HG03045 (cell line): ENCODE results near the gene SCRG1.
A peak's percentile ranks its signal among the peaks of the same experiment; 100 is the strongest.

Source experiments
- ATAC-seq: cut with Tn5 transposase; IDR thresholded peaks from one replicate; pipeline ENCODE4 v1.9.1; 2021; ENCODE audit warnings: mild to moderate bottlenecking, moderate library complexity; ENCODE audit not compliant: unreplicated experiment

The SCRG1 gene

DNA sequence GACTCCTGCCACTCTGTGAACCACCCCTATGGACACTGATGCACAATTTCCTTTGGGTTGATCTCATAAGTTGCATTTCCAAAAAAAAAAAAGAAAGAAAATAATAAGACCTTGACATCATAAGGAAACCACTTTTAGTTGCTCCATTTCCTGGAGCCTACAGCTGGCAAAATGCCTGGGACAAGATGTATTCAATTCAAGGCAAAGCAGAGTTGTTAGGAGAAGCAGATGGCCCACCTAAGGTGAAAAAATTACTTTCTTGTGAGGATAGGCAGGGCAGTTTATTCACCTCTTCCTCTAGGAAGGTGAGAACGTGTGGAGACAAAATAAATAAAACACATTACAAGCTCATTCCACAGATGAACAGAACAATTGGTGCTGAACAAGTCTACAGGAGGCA lies 14.1 kb upstream of the SCRG1 start:
- no peak for ATAC-seq

DNA sequence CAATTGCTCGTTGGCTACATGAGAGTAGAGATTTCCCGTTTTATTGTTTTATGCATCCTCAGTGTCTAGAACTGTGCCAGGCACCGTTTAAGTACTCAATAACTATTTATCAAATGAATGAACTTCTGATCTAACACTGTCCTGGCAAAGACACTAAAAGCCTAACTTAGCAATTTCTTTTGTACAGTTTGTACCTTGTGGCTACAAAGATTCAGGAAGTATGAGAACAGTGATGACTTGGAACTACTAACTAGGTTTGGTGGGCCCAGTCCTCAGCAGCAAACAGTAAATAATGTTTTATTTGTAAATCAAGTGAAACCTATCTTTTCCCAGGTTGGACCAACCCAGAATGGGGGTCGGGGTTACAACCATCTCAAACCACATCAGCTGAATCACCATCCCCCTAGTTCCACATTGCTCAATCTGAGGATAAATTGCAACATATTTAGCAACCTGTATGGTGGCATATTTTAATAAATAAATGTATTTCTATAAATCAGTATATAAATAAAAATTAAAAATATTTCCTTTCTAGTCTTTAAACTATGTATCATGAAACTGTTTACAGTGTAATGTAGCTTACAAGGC lies 12.3 kb upstream of the SCRG1 start:
- no peak for ATAC-seq

DNA sequence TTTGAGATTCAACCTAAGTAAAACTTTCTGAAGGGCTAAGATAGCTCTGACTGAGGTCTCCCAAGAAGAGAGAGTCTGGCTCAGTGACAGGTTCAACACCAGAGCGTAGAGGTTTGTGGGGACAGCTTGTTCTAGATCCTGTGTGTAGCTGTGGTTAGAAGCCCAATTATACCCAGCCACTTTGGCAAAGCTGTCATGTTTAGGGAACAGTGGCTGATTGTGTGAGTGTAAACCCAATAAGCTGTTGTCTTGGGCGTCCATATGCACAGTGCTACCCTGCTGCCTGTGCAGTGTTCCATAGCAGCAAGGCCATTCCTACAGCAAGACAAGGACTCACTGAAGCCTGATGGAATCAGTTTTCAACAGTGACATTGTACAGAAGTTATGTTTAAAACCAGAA lies 11.2 kb upstream of the SCRG1 start:
- no peak for ATAC-seq

DNA sequence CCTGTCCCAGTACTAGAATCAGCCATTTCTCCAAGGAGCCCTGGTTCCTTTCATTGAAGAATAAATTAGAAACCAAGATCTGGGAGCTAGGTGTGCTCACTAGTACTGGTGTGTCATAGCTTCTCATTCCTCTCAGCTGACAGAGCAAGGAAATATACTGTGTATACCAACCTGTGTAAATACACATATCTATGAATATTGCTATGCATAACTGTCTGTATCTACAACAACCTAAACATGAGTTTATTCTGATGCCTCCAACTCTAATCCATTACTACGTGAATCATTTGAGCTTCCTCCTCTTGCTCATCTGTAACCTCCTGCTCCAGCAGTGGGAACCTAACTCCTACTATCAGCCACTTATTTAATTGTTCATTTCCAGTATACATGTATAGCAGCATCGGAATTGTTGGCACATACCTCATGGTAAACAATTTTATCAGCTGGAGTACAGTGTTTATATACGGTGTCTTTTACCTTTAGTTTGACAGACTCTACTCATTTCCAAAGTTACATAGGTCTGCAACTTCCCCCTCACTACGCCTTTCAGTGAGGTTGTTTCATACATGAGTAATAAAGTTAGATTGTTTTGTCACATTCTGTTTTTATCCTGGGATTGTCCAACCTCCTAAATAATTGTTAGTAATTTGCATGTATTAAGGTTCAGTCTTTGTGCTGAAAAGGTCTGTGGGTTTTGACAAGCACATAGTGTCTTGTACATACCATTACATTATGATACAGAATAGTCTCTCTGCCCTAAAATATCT lies 7.1 kb upstream of the SCRG1 start:
- peak; percentile 75 for ATAC-seq

DNA sequence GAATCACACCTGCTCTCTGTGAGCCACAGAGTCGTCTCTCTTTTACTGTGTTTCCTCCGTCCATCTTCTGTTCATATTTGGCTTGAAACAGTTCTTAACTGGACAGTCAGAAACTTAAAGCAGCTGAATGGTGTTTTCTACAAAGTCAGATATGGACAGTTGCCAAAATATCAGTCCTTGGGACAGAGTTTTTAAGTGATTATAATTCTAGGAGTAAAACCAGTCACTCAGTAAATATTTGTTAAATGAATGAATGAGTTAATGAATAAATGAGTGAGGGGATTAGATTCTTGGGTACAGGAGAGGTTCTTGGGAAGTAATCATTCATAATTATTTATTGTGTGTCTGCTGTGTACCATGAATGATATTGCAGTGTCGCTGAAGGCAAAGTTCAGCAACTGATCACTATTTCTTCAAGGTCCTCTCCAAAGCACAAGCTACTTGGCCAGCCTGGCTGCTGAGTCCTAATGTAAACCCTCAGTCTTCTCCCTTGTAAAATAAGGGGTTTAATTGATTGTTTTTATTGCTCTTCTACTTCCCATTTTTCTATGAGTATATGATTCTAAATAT lies 5.5 kb upstream of the SCRG1 start:
- no peak for ATAC-seq

DNA sequence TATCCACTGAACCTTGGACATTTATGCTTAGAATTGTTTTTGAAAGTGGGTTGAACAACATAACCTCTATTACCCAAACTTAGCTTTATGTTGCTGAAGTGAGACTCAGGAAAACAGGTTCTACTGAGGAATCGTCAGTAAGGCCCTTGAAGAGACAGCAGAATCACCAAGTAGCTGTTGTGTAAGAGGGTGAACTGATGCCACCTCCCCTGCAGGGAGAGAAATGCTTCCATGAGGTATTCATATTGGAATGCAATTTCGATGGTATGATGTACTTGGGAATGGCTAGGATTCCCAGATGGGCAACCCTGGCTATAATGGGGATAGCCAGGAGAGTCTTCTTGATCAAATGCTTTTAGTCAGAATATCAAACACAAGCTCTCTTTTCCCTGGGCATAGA lies 4.1 kb upstream of the SCRG1 start:
- no peak for ATAC-seq

DNA sequence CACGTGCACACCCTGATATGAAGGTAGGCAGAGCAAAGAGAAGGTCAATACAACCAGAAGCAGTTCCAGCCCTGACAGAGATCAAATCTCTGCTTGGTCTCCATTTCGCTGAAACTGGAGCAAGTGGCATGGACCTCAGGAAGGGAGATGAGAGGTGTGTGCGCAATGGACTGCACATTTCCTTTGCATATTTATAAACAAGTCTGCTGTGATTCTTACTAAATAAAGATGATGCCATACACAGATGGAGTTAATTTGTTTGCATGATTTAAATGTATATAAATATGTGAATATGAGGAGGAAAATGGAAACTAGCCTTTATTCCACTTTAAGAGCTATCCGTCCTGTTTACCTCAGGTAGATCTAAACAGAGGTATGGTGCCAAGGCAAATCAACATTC lies 2.1 kb upstream of the SCRG1 start:
- no peak for ATAC-seq

DNA sequence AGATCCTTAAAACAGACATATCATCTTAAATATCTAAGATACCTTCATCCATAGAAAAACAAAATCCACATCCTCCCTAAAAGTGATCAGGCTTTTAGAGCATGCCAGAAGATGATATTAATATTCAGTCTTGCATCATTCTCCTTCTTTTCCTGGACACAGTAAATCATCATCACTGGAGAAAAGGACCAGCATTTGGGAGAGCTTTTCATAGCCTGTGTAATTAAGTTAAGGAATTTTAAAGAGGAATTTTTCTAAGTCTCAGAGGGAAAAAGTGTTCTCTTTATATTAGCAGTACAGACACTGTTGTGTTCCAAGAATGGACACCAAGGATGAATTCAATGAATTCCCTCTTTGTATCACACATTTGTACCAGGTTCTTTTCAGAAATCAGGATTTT lies 696 bp downstream of the SCRG1 start:
- no peak for ATAC-seq

DNA sequence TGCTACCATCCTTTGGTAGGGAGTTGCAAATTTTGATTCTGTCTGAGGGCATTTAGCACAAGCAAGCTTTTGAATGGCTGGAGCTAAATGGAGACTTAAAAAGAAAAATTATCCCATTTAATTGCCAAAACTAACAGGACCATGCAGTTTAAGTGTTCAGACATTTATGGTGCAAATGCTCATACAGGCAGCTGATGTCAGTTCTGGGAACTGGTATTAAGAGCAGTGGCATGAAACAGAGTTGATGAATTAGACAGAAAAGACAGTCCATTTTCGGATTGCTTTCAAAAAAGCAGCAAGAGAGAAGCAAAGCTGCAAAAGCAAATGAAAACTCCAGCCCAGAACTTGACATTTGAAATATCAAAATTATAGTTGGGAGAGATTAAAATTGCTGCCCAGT lies 1.3 kb downstream of the SCRG1 start:
- no peak for ATAC-seq

DNA sequence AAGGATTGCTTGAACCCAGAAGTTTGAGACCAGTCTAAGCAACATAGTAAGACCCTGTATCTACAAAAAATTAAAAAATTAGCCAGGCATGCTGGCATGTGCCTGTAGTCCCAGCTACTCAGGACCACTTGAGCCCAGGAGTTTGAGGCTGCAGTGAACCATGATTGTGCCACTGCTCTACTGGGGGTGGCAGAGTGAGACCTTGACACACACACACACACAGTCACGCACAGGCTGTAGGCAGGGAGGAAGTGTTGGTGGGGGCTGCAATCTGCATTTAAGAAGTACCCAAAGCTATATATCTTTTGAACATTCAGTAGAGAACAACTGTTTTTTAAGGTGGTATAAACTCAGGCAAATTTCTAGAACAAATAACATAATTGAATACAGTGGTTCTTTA lies 7.2 kb downstream of the SCRG1 start:
- no peak for ATAC-seq

DNA sequence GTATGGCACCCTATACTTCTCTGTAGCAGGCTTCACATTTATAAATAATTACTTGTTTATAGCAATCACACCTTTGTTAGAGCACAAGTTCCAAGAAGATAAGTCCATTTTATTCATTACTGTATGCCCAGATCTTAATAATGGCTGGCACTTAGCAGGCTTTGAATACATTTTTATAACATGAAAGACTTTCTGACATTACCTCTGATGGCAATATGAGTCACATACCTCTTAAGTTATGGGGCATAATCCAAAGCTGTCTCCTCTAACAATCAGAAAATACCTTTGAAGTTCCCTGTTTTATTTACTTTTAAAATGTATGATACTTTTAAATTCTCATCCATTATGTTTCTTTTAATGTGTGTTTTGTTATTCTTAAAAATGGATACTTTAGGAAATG lies 12.2 kb downstream of the SCRG1 start:
- ATAC-seq: no peak

DNA sequence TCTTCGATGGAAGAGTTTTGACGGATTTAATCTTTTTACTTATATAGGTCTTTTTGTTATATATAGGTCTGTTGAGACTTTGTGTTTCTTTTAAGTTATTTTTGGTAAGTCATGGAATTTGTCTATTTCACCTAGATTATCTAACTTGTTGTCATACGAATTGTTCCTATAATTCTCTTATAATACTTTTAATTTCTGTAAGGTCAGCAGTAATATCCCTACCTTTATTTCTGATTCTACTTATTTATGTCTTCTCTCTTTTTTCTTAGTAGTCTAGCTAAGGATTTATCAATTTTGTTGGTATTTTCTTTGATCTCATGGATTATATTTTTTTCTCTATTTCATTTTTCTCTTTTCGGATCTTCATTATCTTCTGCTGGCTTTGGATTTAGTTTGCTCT lies 16.6 kb downstream of the SCRG1 start:
- no peak for ATAC-seq

DNA sequence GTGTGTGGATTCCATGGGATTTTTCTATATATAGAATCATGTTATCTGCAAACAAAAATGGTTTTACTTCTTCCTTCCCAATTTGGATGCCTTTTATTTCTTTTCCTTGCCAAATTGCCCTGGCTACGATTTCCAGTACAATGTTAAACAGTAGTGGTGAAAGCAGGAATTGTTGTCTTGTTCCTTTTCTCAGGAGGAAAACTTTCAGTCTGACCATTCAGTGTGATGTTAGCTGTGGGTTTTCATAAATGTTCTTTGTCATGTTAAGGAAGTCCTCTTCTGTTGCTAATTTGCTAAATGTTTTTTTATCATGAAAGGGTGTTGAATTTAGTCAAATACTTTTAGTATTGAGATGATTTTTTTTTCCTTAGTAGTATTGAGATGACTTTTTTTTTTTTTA lies 17.3 kb downstream of the SCRG1 start:
- ATAC-seq: no peak

DNA sequence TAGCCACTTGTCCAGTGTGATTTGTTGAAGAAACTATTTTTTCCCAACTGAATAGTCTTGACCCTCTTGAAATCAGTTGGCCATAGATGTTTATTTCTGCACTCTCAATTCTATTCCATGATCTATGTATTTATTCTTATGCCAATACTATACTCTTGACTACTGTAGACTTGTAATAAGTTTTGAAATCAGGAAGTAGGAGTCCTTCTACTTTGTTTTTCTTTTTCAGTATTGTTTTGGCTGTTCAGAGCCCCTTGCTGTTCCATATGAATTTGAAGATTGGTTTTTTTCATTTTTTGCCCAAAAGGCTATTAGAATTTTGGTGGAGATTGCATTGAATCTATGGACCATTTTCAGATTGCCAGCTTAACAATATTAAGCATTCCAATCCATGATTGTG lies 17.9 kb downstream of the SCRG1 start:
- ATAC-seq: no peak

DNA sequence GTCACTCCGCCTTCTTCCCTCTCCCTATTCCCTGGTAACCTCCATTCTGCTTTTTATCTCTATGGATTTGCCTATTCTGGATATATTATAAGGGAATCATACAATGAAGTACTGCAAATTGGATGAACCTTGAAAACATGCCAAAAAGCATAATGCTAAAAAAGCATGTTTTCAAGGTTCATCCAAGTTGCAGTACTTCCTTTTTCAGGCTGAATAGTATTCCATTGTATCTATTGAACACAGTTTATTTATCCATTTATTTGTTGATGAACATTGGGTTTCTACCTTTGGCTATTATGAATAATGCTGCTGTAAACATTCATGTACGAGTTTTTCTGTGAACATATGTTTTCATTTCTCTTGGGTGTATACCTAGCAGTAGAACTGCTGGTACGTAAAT lies 19.0 kb downstream of the SCRG1 start:
- no peak for ATAC-seq

DNA sequence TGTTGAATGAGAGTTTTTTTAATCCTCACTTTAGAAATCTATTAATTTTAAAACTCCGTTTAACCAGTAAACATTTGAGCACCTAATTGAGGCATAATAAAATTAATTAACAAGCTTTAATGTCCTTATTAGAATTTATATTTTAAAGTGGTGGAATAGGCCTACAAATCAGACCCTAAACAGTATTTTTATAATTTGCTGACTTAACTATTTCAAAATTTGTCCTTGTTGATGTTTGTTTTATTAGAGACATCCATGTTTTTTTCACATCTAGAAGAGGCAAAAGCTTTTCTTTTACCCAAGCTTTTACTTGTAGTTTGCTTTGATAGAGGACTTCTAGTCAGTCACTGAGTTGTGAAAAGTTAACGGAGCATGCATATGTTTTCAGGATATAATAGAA lies 24.3 kb downstream of the SCRG1 start:
- no peak for ATAC-seq

DNA sequence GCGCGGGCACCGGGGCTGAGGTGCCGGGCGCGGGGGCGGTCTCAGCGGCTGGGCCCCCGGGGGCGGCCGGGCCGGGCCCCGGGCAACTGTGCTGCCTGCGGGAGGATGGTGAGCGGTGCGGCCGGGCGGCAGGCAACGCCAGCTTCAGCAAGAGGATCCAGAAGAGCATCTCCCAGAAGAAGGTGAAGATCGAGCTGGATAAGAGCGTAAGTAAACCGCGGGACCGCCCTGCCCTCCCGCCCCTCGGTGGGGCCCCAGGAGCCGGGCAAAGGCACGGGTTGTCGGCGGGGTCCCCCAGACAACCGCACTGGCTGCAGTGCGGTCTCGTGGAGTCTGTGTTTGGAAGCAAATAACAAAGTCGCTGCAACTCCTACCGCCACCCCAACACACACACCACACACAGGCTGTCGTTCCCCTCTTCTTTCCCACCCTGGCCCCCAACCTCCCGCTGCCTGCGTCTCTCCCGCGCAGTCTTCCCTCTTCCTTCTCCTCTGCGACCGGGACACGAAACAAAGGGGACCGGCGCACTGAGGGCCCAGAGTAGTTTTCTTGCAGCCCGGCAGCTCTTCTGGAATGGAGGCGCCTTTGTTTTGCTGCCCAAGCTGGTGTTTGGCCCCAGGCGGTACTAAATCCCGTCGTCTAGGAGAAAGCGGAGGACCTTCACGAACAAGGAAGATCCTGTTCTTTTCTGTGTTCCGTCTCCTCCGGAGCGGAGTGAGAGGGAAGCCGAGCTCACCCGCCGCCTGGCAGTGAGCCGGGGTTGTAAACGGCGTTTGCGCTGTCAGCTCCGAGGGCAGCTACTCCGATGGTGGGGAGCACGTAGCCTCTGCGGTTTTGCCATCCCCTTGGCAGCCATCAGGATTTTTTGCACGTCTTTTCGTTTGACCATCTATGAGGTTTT lies 27.4 kb downstream of the SCRG1 start:
- ATAC-seq: peak; percentile 30

DNA sequence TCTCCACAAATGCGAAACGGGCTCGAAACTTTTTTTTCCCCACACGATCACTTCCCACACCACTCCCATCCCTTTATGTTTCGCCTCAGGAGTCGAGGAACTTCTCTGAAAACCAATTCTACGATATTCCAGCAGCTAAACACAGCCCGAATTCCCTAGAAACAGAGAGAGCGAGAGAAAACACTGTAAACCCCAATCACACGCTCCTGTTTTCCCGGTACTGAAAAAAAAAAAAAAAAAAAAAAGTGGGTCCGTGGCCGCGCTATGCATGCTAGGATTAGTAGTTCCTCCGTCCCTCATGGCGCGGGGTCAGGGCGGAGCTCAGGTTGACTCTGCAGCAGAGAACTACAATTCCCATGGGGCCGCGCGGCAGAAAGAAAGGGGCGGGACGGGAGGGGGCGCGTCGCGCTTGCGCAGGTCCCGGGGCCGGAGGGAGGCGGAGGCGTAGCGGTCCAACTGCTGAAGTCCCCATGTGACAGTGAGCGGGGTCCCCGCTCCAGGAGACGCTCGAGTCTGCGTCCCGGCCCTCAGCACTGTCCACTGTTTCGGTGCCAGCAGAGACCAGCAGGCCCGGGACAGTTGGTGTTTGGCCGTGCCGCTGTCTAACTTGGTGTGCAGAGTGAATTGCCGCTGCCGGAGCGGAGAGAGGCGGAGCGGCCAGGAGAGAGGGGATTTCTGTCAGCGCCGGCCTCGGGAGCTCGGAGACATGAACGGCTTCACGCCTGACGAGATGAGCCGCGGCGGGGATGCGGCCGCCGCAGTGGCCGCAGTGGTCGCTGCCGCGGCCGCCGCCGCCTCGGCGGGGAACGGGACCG lies 28.2 kb downstream of the SCRG1 start, which contains the start of gene SAP30:
SAP30 (plus strand) TSS at position 478 of the 815 bp plus-strand sequence; CDS start at position 707, 229 bp downstream.
- peak; percentile 73 for ATAC-seq

DNA sequence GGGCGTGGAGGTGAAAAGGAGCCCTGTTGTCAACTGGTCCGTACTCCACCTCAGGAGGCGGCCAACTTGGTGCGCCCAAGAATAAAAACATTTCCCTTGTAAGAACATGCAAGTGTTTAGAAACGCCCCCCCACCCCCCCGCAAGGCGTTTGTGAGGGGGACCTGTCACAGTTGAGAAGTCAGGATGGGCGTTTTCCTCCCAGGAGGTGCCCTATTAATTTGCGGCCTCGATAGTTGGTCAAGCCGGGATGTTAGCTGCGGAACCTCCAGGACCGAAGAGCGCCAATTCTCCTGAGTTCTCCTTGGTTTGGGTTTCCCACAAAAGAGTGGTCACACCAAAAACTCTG lies 28.8 kb downstream of the SCRG1 start:
- peak; percentile 0 for ATAC-seq

DNA sequence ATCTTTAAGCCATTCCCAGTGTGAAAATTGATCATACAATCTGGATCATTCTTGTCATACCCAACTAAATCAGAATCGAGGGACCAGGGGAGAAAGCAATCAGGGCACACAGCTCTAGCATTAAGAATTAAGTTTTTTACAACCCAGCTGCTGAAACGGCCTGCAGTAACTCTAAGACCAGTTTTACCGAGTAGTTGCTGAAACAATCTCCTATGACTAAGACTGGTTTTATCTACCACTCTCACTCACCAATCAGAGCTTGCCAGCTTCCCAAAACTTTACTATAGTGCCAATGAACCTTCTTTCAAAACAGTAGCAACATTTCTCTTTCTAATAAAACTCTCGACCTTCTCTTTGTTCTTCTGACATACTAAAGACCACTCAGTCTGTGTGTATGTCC lies 31.0 kb downstream of the SCRG1 start:
- ATAC-seq: no peak

DNA sequence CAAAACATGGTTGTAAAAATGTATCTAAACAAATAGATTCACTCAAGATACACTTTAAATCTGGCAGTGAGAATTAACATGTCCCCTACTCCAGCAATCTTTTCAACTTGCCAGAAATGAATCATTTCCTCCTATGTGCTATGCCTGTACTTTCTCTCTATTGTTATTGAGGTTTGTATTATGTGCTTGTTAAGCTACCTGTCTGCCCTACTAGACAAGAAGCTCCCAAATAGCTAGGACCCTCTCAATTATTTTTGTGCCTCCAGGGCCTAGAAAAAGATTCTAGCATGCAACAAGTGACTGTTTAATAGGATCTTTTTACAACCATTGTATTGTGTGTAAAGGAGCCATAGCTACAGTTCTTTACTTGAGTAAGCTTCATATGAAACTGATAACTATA lies 31.6 kb downstream of the SCRG1 start:
- no peak for ATAC-seq
